ENCODE data around the gene BHMT.

DNA sequence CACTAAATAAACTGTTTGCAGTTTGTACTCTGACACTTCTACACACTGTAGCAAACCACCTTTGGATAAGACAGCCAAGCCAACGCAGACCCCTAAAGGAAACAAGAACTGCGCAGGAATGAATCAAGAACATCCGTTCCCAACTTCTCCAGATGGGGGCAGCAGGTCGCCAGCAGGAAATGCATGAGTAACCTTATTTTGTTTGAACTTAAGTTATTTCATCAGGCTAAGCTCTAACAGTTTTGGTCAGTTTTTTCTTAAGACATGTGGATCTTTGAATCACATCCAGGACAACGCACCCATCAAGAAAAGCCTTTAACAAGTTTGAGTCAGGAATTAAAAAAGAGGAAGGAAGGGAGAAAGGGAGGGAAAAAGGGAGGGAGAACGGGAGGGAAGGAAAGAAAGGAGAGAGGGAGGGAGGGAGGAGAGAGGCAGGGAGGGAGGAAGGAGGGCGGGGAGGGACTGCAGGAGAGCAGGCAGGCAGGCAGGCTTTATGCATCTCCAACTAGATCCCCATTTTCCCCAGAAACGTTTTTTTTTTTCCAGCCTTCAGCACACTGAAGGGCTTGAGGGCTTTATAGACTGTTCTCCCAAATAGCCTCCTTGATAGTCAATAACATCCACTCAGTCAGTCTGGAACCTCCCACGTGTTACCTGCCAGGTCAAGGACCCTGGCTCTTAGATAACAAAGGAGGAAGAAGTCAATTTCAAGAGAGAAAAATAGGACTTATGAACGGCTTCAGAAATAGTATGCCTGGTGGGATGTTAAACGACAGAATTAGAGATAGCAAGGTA is 22.2 kb downstream of the BHMT start:
- TF ChIP-seq CTCF (IDR thresholded peaks at IDR 0.05) = peak; percentile 60 to 77 (median 65)
- no peak for TF ChIP-seq POLR2A (IDR thresholded peaks at IDR 0.05)

Data from tibial nerve (tissue), 3 donors.